GM12878 (cell line): ENCODE results near the gene TRPM8. TPM values are rescaled to one million over a fixed set of nuclear protein-coding genes. Genes with fewer than 3 reads are reported as not detected.

Source experiments
- ATAC-seq: fragments of 200-7000 bp; cut with Tn5 transposase; 3 replicates; pipeline ENCODE4 v1.9.1; 2020; ENCODE audit warnings: mild to moderate bottlenecking, moderate library complexity
- BruUV-seq: library from RNA; stranded (reverse); fragments of 400-500 nt; replicated peaks from 2 replicates; lab custom pipeline; 2021; lab: Mats Ljungman, UMichigan
- CTCF ChIA-PET: fragments of 300-600 bp; sonication (Branson Sonifier 250); formaldehyde crosslinking; extraction: SDS; loops from one replicate; lab custom pipeline; 2021; ENCODE audit warnings: inconsistent platforms; lab: Yijun Ruan, JAX
- POLR2A ChIA-PET: fragments of 350-600 bp; formaldehyde crosslinking; extraction: SDS; loops from one replicate; lab custom pipeline; 2021; ENCODE audit warnings: inconsistent platforms; lab: Charles Lee
- RAD21 ChIA-PET: fragments of 300-600 bp; sonication (Branson Sonifier 250); formaldehyde crosslinking; loops from one replicate; lab custom pipeline; 2023; ENCODE audit warnings: antibody characterized with exemption; ENCODE audit not compliant: unreplicated experiment; lab: Charles Lee
- SMC1A ChIA-PET: fragments of 300-600 bp; sonication (Branson Sonifier 250); formaldehyde crosslinking; loops from one replicate; lab custom pipeline; 2023; ENCODE audit not compliant: unreplicated experiment, uncharacterized antibody; lab: Charles Lee
- DNase-seq: peaks from one replicate; pipeline ENCODE4 v3.0.0-alpha.2; 2011; ENCODE audit warnings: low read depth, low spot score
- FAIRE-seq: peaks from 3 replicates; lab custom pipeline; 2011; peaks lifted over from hg19 to GRCh38; lab: Jason Lieb, UNC
- H2AFZ ChIP-seq: 2 replicates; pipeline ENCODE4 v1.6.0; 2011; ENCODE audit warnings: low read depth, low read length, control low read depth; ENCODE audit not compliant: control insufficient read depth
- H3K27ac ChIP-seq: 2 replicates; pipeline ENCODE4 v1.5.1; 2011; ENCODE audit warnings: control low read depth; ENCODE audit not compliant: control insufficient read depth, insufficient read depth
- H3K27me3 ChIP-seq, 2 experiments: replicated peaks in 1 of 2; 2 replicates each; pipeline versions ENCODE4 v1.6.0 to v1.6.1; 2011; ENCODE audit warnings: low read length in 1 of 2; ENCODE audit not compliant: control insufficient read depth in 2 of 2, insufficient read depth in 2 of 2
- H3K36me3 ChIP-seq, 2 experiments: 2 replicates each; pipeline ENCODE4 v1.5.1; 2011; ENCODE audit warnings: low read length in 1 of 2; ENCODE audit not compliant: control insufficient read depth in 2 of 2, insufficient read depth in 2 of 2
- H3K4me1 ChIP-seq: 2 replicates; pipeline ENCODE4 v1.6.1; 2011; ENCODE audit warnings: mild to moderate bottlenecking, low read length, moderate library complexity, mixed read lengths; ENCODE audit not compliant: control insufficient read depth, insufficient read depth
- H3K4me2 ChIP-seq: 2 replicates; pipeline ENCODE4 v1.6.0; 2011; ENCODE audit warnings: control low read depth; ENCODE audit not compliant: control insufficient read depth, insufficient read depth
- H3K4me3 ChIP-seq: fragments of 200-600 bp; sonication (generic); 2 replicates; pipeline ENCODE4 v1.5.1; 2016
- H3K79me2 ChIP-seq: 2 replicates; pipeline ENCODE4 v1.6.0; 2011; ENCODE audit warnings: low read length; ENCODE audit not compliant: control insufficient read depth, insufficient read depth
- H3K9ac ChIP-seq: 2 replicates; pipeline ENCODE4 v1.8.0; 2011; ENCODE audit warnings: low read length, control low read depth, mixed read lengths; ENCODE audit not compliant: control insufficient read depth, insufficient read depth
- H3K9me3 ChIP-seq: replicated peaks from 3 replicates; pipeline ENCODE4 v1.5.1; 2011; ENCODE audit warnings: mild to moderate bottlenecking, low read length; ENCODE audit not compliant: control insufficient read depth, insufficient read depth
- H4K20me1 ChIP-seq: 2 replicates; pipeline ENCODE4 v1.6.0; 2011; ENCODE audit not compliant: control insufficient read depth, insufficient read depth
- BACH1 ChIP-seq: fragments of 450-650 bp; IDR thresholded peaks from 2 replicates; pipeline ENCODE4 v1.6.1; 2017; ENCODE audit warnings: mild to moderate bottlenecking, borderline replicate concordance
- BRCA1 ChIP-seq: IDR thresholded peaks from 2 replicates; pipeline ENCODE4 v1.6.1; 2011; ENCODE audit warnings: low read depth, low read length, improper control_type of control experiment
- CHD1 ChIP-seq: IDR thresholded peaks from 2 replicates; pipeline ENCODE4 v1.6.1; 2012; ENCODE audit warnings: low read depth, low read length, improper control_type of control experiment
- HDGF ChIP-seq: fragments of 450-650 bp; IDR thresholded peaks from 2 replicates; pipeline ENCODE4 v1.6.1; 2016; ENCODE audit warnings: antibody characterized with exemption
- IRF4 ChIP-seq: IDR thresholded peaks from 2 replicates; pipeline ENCODE4 v1.6.1; 2011; ENCODE audit warnings: low read depth, low read length
- JUND ChIP-seq: IDR thresholded peaks from 2 replicates; pipeline ENCODE4 v1.6.1; 2012; ENCODE audit warnings: low read depth, mild to moderate bottlenecking, low read length, improper control_type of control experiment, moderate library complexity
- KAT2A ChIP-seq: conservative IDR thresholded peaks from 2 replicates; pipeline ENCODE4 v1.6.1; 2011; ENCODE audit warnings: low read depth, low read length; ENCODE audit not compliant: control insufficient read depth
- MXI1 ChIP-seq: fragments of 150-350 bp; IDR thresholded peaks from 2 replicates; pipeline ENCODE4 v1.6.1; 2011; ENCODE audit warnings: low read depth, mild to moderate bottlenecking, inconsistent platforms, low read length, improper control_type of control experiment
- TCF7 ChIP-seq: IDR thresholded peaks from 2 replicates; pipeline ENCODE4 v1.6.1; 2014; ENCODE audit warnings: antibody characterized with exemption, borderline replicate concordance
- ZNF217 ChIP-seq: fragments of 450-650 bp; IDR thresholded peaks from 2 replicates; pipeline ENCODE4 v1.6.1; 2017; ENCODE audit warnings: antibody characterized with exemption, mild to moderate bottlenecking
- WGBS: methylation state at CpG from one replicate; pipeline ENCODE4 v1.1.6; 2016; ENCODE audit warnings: low lambda C conversion rate; ENCODE audit not compliant: insufficient replicate concordance, insufficient coverage; ENCODE audit errors: missing lambda C conversion rate; 5-methylcytosine and 5-hydroxymethylcytosine counted together
- in situ Hi-C: fragments of 300-500 bp; cut with MboI; formaldehyde crosslinking; loops from 9 replicates; pipeline ENCODE4 v1.14.3; 2018; ENCODE audit warnings: mixed read lengths
- intact Hi-C: fragments of 100-400 bp; cut with micrococcal nuclease; formaldehyde crosslinking; loops from one replicate; pipeline ENCODE4 v1.14.2; 2022; ENCODE audit not compliant: unreplicated experiment
- polyA plus RNA-seq, 11 experiments: library from polyadenylated mRNA; depleted of rRNA in 4 of 11; unstranded in 6 of 11; stranded (reverse) in 5 of 11; fragments of >200 nt; fragmentation: Nextera tagmentation in 4 of 11; fragmentation: Illumina TruSeq in 1 of 11; extraction: Ambion mirVana in 4 of 11; extraction: Trizol in 1 of 11; gene quantifications; 1 replicate in 1 of 11; 2 replicates in 10 of 11; pipeline versions ENCODE4 v1.2.1 to v1.2.3, GENCODE V29; 2011 to 2016; ENCODE audit warnings: inconsistent platforms in 2 of 11, missing spikeins in 2 of 11, low read depth in 1 of 11
- total RNA-seq, 4 experiments: library from RNA; depleted of rRNA in 3 of 4; stranded (reverse); fragments of >200 nt in 3 of 4; fragmentation: Illumina TruSeq in 1 of 4; extraction: Trizol in 1 of 4; gene quantifications; 2 replicates each; pipeline versions ENCODE4 v1.2.1 to v1.2.3, GENCODE V29; 2013 to 2021
- TF ChIP-seq, protein P1 (sequence below): fragments of 450-650 bp; formaldehyde crosslinking; IDR thresholded peaks from 2 replicates; pipeline ENCODE4 v1.4.0; 2020; ENCODE audit warnings: mild to moderate bottlenecking, moderate library complexity
- TF ChIP-seq, protein P2 (sequence below): fragments of 450-650 bp; IDR thresholded peaks from 2 replicates; pipeline ENCODE4 v1.6.1; 2016; ENCODE audit warnings: mild to moderate bottlenecking, moderate library complexity, borderline replicate concordance
- TF ChIP-seq, protein P3 (sequence below): fragments of 450-650 bp; IDR thresholded peaks from 2 replicates; pipeline ENCODE4 v1.6.1; 2017; ENCODE audit warnings: mild to moderate bottlenecking, low read depth, inconsistent platforms; ENCODE audit not compliant: poor library complexity, severe bottlenecking
- TF ChIP-seq, protein P4 (sequence below): IDR thresholded peaks from 2 replicates; pipeline ENCODE4 v1.6.1; 2011; ENCODE audit warnings: borderline replicate concordance, low read depth, mild to moderate bottlenecking, moderate library complexity, mixed read lengths, low read length; ENCODE audit not compliant: insufficient read depth; ENCODE audit errors: extremely low read length

Gene TRPM8
- total and polyA plus RNA-seq, 10 of the 15 experiments (the other 5 are each of a cell fraction or from before 2014, with no cell fraction given): 3.9 TPM; not detected in 9

DNA sequence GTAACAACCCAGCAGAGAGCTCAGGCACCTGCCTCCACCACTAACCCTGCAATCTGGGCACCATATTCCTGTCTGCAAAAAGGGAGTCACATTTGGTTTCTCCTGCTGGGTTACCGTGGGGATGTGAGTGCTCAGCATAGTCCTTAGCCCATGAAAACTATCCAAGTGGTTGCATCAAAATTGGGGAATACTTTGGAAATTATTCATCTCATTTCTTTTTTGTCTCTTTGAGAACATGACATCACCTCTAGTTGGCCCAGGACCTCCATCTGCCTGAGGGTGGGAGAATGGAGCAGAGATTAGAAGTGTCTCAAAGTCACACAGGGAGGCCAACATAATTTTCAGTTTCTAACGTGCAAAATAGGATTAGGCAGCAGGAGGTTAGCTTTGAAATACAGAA lies 114.0 kb downstream of the TRPM8 start:
- Histone ChIP-seq H3K4me3 (no peak overlapping the region), H4K20me1 (no peaks in the 10 kb centered on the region), H3K4me1 (no peaks in the 10 kb centered on the region), H3K9me3 (no peaks in the 10 kb centered on the region; the same call in 2 of the 3 replicates), H3K79me2 (no peaks in the 10 kb centered on the region), H3K27me3 (no peaks in the 10 kb centered on the region; a peak in 1 of 4 replicates), H3K9ac (no peak overlapping the region), H3K36me3 (no peaks in the 10 kb centered on the region), H2AFZ (no peak overlapping the region), H3K27ac (no peak overlapping the region), H3K4me2 (no peak overlapping the region)
- TF ChIP-seq JUND (no peak), BRCA1 (no peak), HDGF (no peak), TCF7 (no peak), ZNF217 (no peak), IRF4 (no peak), MXI1 (no peak), CHD1 (no peak), BACH1 (no peak), KAT2A (no peak)
- TF ChIP-seq, protein P1, sequence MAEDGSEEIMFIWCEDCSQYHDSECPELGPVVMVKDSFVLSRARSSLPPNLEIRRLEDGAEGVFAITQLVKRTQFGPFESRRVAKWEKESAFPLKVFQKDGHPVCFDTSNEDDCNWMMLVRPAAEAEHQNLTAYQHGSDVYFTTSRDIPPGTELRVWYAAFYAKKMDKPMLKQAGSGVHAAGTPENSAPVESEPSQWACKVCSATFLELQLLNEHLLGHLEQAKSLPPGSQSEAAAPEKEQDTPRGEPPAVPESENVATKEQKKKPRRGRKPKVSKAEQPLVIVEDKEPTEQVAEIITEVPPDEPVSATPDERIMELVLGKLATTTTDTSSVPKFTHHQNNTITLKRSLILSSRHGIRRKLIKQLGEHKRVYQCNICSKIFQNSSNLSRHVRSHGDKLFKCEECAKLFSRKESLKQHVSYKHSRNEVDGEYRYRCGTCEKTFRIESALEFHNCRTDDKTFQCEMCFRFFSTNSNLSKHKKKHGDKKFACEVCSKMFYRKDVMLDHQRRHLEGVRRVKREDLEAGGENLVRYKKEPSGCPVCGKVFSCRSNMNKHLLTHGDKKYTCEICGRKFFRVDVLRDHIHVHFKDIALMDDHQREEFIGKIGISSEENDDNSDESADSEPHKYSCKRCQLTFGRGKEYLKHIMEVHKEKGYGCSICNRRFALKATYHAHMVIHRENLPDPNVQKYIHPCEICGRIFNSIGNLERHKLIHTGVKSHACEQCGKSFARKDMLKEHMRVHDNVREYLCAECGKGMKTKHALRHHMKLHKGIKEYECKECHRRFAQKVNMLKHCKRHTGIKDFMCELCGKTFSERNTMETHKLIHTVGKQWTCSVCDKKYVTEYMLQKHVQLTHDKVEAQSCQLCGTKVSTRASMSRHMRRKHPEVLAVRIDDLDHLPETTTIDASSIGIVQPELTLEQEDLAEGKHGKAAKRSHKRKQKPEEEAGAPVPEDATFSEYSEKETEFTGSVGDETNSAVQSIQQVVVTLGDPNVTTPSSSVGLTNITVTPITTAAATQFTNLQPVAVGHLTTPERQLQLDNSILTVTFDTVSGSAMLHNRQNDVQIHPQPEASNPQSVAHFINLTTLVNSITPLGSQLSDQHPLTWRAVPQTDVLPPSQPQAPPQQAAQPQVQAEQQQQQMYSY (CRISPR knock-in tag): no peak
- TF ChIP-seq, protein P2, sequence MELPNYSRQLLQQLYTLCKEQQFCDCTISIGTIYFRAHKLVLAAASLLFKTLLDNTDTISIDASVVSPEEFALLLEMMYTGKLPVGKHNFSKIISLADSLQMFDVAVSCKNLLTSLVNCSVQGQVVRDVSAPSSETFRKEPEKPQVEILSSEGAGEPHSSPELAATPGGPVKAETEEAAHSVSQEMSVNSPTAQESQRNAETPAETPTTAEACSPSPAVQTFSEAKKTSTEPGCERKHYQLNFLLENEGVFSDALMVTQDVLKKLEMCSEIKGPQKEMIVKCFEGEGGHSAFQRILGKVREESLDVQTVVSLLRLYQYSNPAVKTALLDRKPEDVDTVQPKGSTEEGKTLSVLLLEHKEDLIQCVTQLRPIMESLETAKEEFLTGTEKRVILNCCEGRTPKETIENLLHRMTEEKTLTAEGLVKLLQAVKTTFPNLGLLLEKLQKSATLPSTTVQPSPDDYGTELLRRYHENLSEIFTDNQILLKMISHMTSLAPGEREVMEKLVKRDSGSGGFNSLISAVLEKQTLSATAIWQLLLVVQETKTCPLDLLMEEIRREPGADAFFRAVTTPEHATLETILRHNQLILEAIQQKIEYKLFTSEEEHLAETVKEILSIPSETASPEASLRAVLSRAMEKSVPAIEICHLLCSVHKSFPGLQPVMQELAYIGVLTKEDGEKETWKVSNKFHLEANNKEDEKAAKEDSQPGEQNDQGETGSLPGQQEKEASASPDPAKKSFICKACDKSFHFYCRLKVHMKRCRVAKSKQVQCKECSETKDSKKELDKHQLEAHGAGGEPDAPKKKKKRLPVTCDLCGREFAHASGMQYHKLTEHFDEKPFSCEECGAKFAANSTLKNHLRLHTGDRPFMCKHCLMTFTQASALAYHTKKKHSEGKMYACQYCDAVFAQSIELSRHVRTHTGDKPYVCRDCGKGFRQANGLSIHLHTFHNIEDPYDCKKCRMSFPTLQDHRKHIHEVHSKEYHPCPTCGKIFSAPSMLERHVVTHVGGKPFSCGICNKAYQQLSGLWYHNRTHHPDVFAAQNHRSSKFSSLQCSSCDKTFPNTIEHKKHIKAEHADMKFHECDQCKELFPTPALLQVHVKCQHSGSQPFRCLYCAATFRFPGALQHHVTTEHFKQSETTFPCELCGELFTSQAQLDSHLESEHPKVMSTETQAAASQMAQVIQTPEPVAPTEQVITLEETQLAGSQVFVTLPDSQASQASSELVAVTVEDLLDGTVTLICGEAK: no peak
- TF ChIP-seq, protein P3, sequence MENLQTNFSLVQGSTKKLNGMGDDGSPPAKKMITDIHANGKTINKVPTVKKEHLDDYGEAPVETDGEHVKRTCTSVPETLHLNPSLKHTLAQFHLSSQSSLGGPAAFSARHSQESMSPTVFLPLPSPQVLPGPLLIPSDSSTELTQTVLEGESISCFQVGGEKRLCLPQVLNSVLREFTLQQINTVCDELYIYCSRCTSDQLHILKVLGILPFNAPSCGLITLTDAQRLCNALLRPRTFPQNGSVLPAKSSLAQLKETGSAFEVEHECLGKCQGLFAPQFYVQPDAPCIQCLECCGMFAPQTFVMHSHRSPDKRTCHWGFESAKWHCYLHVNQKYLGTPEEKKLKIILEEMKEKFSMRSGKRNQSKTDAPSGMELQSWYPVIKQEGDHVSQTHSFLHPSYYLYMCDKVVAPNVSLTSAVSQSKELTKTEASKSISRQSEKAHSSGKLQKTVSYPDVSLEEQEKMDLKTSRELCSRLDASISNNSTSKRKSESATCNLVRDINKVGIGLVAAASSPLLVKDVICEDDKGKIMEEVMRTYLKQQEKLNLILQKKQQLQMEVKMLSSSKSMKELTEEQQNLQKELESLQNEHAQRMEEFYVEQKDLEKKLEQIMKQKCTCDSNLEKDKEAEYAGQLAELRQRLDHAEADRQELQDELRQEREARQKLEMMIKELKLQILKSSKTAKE: no peak
- TF ChIP-seq, protein P4, sequence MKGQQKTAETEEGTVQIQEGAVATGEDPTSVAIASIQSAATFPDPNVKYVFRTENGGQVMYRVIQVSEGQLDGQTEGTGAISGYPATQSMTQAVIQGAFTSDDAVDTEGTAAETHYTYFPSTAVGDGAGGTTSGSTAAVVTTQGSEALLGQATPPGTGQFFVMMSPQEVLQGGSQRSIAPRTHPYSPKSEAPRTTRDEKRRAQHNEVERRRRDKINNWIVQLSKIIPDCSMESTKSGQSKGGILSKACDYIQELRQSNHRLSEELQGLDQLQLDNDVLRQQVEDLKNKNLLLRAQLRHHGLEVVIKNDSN: no peak
- DNase-seq: no peak
- POLR2A ChIA-PET: no interaction called here
- RAD21 ChIA-PET: no interaction called here
- in situ Hi-C loops: no loop called here
- intact Hi-C loops: no loop called here
- SMC1A ChIA-PET: no interaction called here
- CTCF ChIA-PET: no interaction called here
- ATAC-seq: no peak
- 0% methylated on average over 2 of the region's 2 CpGs for WGBS
- no TSS peak for BruUV-seq
- no peak for FAIRE-seq
